CD4-positive, alpha-beta T cell treated with Interleukin-12 subunit alpha and Interleukin-12 subunit beta, for 1 hour (primary cell): ENCODE measurements around the gene ATF1.

ENCODE experiments used
- DNase-seq: peaks from one replicate; pipeline ENCODE4 v3.0.0-alpha.2; 2020

The ATF1 gene

GRCh38 chr12:50763639-50764285 is at the start of gene ATF1:
Gene ATF1 (plus strand): TSS chr12:50764101. CDS start chr12:50780146, 16,045 bp downstream.
- peak; percentile 91 for DNase-seq

- no peak for DNase-seq
Observed at GRCh38 chr12:50715174-50715573, 48.7 kb upstream of the ATF1 start.

GRCh38 chr12:50718760-50719159 is 45.1 kb upstream of the ATF1 start:
- no peak for DNase-seq

GRCh38 chr12:50720085-50720484 is 43.8 kb upstream of the ATF1 start:
- DNase-seq = no peak

- DNase-seq = no peak
Observed at GRCh38 chr12:50720501-50720900, 43.4 kb upstream of the ATF1 start.

GRCh38 chr12:50723865-50724264 is 40.0 kb upstream of the ATF1 start:
- DNase-seq = no peak

GRCh38 chr12:50725011-50725942 is 38.6 kb upstream of the ATF1 start:
- DNase-seq = no peak

- no peak for DNase-seq
Observed at GRCh38 chr12:50727466-50727865, 36.4 kb upstream of the ATF1 start.

GRCh38 chr12:50728417-50728816 is 35.5 kb upstream of the ATF1 start:
- no peak for DNase-seq

- DNase-seq = no peak
Observed at GRCh38 chr12:50728841-50729240, 35.1 kb upstream of the ATF1 start.

GRCh38 chr12:50732591-50732990 is 31.3 kb upstream of the ATF1 start:
- DNase-seq = no peak

- no peak for DNase-seq
Observed at GRCh38 chr12:50733706-50734105, 30.2 kb upstream of the ATF1 start.

GRCh38 chr12:50734409-50735263 is 29.3 kb upstream of the ATF1 start:
- peak; percentile 21 for DNase-seq

GRCh38 chr12:50739611-50740010 is 24.3 kb upstream of the ATF1 start:
- DNase-seq = no peak

- no peak for DNase-seq
Observed at GRCh38 chr12:50740307-50740706, 23.6 kb upstream of the ATF1 start.

- DNase-seq = no peak
Observed at GRCh38 chr12:50742776-50743175, 21.1 kb upstream of the ATF1 start.

GRCh38 chr12:50745861-50746260 is 18.0 kb upstream of the ATF1 start:
- no peak for DNase-seq

GRCh38 chr12:50746431-50746830 is 17.5 kb upstream of the ATF1 start:
- no peak for DNase-seq

- no peak for DNase-seq
Observed at GRCh38 chr12:50747817-50748216, 16.1 kb upstream of the ATF1 start.

- no peak for DNase-seq
Observed at GRCh38 chr12:50749459-50749882, 14.4 kb upstream of the ATF1 start.

- DNase-seq = no peak
Observed at GRCh38 chr12:50750366-50750765, 13.5 kb upstream of the ATF1 start.

GRCh38 chr12:50751948-50752721 is 11.8 kb upstream of the ATF1 start:
- DNase-seq = no peak
